Adipocyte (in vitro differentiated cells): ENCODE data around the gene B4GALT5.
A peak's percentile ranks its signal among the peaks of the same experiment; 100 is the strongest.

Experiments
- DNase-seq: peaks from one replicate; pipeline ENCODE4 v3.0.0-alpha.2; 2015; ENCODE audit warnings: low read depth
- H3K27me3 ChIP-seq: replicated peaks from 2 replicates; pipeline ENCODE4 v1.7.0; 2013; ENCODE audit warnings: mild to moderate bottlenecking, low read length, moderate library complexity; ENCODE audit not compliant: control insufficient read depth, insufficient read depth
- H3K36me3 ChIP-seq: 2 replicates; pipeline ENCODE4 v1.7.0; 2013; ENCODE audit warnings: low read length, mild to moderate bottlenecking, moderate library complexity; ENCODE audit not compliant: control insufficient read depth, insufficient read depth, severe bottlenecking
- H3K4me1 ChIP-seq: 2 replicates; pipeline ENCODE4 v1.7.0; 2013; ENCODE audit warnings: mild to moderate bottlenecking, low read length, moderate library complexity; ENCODE audit not compliant: control insufficient read depth, insufficient read depth
- H3K4me3 ChIP-seq: 2 replicates; pipeline ENCODE4 v1.7.0; 2013; ENCODE audit warnings: mild to moderate bottlenecking, low read length, moderate library complexity
- H3K9ac ChIP-seq: 2 replicates; pipeline ENCODE4 v1.7.0; 2013; ENCODE audit warnings: mild to moderate bottlenecking, low read length, moderate library complexity
- H3K9me3 ChIP-seq: 2 replicates; pipeline ENCODE4 v1.7.0; 2013; ENCODE audit warnings: mild to moderate bottlenecking, low read length, moderate library complexity; ENCODE audit not compliant: control insufficient read depth

The B4GALT5 gene

DNA sequence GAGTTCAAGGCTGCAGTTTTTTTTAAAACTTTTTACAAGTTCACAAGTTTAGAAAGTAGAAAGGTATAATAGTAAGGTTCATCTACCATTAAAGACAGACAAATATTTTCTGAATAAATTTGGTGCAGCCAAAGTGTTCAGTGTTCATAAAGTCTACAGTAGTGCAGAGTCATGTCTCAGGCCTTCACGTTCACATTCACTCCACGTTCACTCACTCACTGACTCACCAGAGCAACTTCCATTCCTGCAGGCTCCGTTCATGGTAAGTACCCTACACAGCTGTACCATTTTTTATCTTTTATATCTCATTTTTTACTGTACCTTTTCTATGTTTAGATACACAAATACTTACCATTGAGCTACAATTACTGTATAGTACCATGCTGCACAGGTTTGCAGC, 67.6 kb downstream of the B4GALT5 start:
- Histone ChIP-seq H3K4me1 (peaks cover 9% of the 10 kb centered on the region), H3K9ac (no peak overlapping the region), H3K36me3 (peaks cover 76% of the 10 kb centered on the region), H3K4me3 (no peak overlapping the region), H3K27me3 (no peaks in the 10 kb centered on the region), H3K9me3 (no peaks in the 10 kb centered on the region)
- peak; percentile 52 for DNase-seq

DNA sequence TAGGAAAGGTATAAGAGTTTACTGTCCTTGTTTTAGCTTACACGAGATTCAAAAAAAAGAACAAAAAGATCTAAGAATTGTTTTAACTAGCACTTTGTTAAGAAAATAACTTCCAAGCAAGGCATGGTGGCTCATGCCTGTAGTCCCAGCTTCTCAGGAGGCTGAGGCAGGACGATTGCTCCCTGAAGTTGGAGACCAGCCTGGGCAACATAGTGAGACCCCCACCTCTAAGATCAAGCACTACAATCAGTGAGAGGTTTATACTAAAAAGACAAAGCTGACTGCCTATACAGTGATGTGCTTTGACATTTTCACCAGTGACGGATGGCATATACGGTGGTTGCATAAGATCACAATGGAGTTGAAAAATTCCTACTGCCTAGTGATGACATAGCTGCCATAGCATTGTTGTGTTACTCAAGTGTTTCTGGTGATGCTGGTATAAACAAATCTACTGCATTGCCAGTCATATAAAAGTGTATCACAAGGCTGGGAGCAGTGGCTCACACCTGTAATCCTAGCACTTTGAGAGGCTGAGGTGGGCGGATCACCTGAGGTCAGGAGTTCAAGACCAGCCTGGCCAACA, 68.6 kb downstream of the B4GALT5 start:
- H3K4me3 ChIP-seq: no peak overlapping the region
- peaks cover 9% of the 10 kb centered on the region for H3K4me1 ChIP-seq
- no peak overlapping the region for H3K9ac ChIP-seq
- H3K9me3 ChIP-seq: no peaks in the 10 kb centered on the region
- no peak for DNase-seq
- peaks cover 86% of the 10 kb centered on the region for H3K36me3 ChIP-seq
- no peaks in the 10 kb centered on the region for H3K27me3 ChIP-seq

DNA sequence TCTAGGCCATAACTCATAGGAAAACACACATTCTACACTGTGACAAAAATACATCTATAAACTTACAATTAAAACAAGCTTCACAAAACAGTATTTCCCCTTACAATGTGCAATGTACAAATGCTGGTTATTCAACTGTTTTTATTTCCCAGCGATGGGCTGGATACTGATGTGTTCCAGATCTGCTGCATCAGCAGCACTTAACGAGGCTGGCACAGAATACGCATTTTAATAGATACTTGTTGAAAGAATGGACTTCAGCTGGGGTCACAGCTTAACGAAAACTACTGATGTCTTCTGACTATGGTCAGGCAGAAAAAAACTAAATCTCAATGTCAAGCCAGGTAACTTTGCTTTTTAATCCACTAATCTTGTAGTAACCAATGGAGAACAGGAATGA, 70.9 kb downstream of the B4GALT5 start:
- Histone ChIP-seq H3K27me3 (no peaks in the 10 kb centered on the region), H3K4me3 (no peak overlapping the region), H3K9ac (no peak overlapping the region), H3K4me1 (no peaks in the 10 kb centered on the region), H3K36me3 (peaks cover 93% of the 10 kb centered on the region), H3K9me3 (no peaks in the 10 kb centered on the region)
- no peak for DNase-seq

DNA sequence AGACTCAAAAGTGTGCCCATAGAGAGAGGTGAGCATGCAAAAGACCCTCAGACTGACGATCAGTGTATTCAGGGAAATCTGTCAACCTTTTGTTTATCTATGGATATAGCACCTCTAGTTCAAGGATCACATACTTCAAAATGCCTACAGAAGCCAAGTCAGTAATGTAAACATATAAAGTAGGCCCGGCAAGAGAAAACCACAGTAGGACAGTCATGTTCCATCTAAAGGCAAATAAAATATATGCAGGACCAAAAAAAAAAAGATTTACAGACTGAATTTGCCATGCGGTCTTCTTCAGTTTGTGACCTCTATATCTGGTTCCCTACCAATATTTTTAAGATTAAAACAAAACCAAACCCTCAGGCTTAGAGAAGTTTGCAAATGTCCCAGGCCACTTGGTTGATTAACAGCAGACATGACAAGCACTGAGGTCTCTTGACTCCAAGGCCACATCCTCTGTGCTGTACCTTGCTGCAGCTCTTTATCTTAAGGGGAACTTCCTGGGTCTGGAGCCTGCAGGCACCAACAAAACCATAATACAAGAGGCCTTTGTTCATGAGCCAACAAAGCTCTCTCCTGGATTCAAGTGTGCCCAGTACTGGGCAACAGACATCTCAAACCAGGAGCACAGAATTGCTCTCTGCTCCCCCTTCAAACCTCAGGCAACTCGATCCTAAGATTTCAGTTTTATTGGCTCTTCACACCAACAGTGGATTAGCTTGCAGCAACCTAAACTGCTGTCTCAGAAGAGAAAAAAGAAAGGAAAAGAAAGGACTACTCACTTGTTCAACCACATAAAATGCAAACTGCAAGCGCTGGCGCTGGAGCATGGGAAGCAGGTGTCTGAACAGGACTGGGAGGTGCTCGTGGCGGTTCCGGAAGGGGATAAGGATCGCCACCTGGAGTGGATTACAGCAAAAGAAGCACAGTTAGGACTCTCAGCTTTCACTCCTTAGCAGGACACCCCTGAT, 71.7 kb downstream of the B4GALT5 start:
- no peak overlapping the region for H3K4me3 ChIP-seq
- H3K9ac ChIP-seq: no peak overlapping the region
- peaks cover 90% of the 10 kb centered on the region for H3K36me3 ChIP-seq
- no peaks in the 10 kb centered on the region for H3K9me3 ChIP-seq
- DNase-seq: no peak
- no peaks in the 10 kb centered on the region for H3K27me3 ChIP-seq
- H3K4me1 ChIP-seq: no peaks in the 10 kb centered on the region

DNA sequence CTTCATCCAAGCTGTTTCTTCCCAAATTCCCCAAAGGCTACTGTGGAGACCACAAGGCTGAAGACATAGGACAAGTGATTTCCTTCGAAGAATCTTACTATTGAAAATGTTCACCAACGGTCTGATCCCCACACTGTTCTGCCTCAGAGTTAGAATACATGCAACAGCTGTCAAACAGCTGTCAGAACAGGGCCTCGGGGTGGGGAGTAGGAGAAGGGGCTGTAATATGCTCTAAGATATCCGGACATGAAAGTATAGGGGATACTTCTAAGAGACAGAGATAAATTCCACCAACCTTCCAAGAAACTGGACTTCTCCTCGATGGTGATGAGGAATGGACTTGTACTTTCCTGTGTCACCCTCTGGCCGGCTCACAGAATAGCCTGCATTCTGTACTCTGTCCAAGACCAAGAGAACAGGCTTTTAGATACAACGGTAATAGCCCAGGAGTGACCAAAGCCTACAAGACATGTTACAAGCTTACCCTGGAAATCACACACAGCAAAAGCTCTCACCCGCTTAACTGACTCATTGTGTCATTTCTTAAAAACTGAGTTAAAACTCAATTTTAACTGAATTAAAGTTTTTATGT, 76.5 kb downstream of the B4GALT5 start:
- H3K9me3 ChIP-seq: no peaks in the 10 kb centered on the region
- H3K36me3 ChIP-seq: peaks cover 84% of the 10 kb centered on the region
- no peak overlapping the region for H3K4me3 ChIP-seq
- H3K4me1 ChIP-seq: peaks cover 10% of the 10 kb centered on the region
- no peak for DNase-seq
- no peak overlapping the region for H3K9ac ChIP-seq
- no peaks in the 10 kb centered on the region for H3K27me3 ChIP-seq

DNA sequence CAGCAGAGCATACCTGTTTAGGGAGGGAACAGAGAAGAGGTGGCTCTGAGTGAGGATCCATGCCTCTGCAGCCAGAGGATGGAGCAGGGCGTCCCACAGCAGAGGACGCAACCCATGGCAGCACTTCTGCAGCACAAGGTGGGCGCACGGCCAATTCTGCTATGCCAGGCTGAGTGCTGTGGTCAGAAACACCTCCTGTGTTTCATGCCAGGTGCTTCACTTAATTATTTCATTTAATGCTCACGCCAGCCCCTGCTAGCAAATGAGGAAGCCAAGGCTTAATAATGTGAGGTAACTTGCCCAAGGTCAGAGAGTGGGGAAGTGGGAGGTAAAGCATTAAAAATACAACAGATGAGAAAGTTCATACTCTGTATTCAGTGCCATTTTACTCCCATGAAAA, 77.2 kb downstream of the B4GALT5 start:
- Histone ChIP-seq H3K4me3 (no peak overlapping the region), H3K9ac (no peak overlapping the region), H3K4me1 (peaks cover 10% of the 10 kb centered on the region), H3K36me3 (peaks cover 77% of the 10 kb centered on the region), H3K27me3 (no peaks in the 10 kb centered on the region), H3K9me3 (no peaks in the 10 kb centered on the region)
- DNase-seq: no peak

DNA sequence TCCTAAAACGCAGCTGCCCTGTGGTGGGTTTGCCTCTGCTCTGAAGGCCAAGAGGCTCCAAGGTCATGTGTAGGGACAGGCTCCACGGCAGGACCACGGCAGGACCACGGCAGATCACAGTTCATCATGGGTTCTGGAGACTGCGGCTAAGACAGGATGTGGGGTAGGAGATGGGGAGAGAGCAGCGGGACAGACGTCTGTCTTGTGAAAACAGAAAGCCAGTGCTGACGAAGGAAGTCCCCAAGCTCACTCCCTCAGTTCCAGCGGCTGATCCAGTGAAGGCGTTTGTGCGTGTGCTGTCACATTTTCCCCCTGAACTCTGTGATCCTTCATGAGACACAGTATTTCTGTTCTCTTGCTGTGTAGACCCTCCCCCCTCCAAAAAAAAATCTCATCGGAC, 77.8 kb downstream of the B4GALT5 start:
- DNase-seq: no peak
- H3K9me3 ChIP-seq: no peaks in the 10 kb centered on the region
- peaks cover 71% of the 10 kb centered on the region for H3K36me3 ChIP-seq
- peaks cover 10% of the 10 kb centered on the region for H3K4me1 ChIP-seq
- no peak overlapping the region for H3K4me3 ChIP-seq
- H3K9ac ChIP-seq: no peak overlapping the region
- no peaks in the 10 kb centered on the region for H3K27me3 ChIP-seq

DNA sequence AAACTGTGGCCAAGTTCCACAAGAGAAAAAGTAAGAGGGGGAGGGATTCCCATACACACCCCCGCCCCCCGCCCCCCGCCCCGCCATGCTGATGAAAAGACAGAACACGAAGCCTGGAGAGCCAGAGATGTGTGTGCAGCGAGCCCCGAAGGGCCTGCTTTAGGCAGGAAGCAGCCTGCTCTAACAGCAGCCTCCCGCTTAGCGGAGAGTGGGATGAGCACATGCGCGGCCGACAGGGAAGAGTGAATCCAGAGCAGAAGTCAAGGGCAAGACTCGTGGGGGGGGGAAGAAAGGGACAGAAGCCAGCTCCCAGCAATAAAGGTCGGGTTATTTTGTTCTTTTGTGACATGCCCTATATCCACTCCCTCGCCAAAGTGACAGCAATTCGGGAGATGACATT, 78.5 kb downstream of the B4GALT5 start:
- Histone ChIP-seq H3K4me1 (peaks cover 10% of the 10 kb centered on the region), H3K27me3 (no peaks in the 10 kb centered on the region), H3K9ac (no peak overlapping the region), H3K9me3 (no peaks in the 10 kb centered on the region), H3K36me3 (peaks cover 67% of the 10 kb centered on the region), H3K4me3 (no peak overlapping the region)
- no peak for DNase-seq

DNA sequence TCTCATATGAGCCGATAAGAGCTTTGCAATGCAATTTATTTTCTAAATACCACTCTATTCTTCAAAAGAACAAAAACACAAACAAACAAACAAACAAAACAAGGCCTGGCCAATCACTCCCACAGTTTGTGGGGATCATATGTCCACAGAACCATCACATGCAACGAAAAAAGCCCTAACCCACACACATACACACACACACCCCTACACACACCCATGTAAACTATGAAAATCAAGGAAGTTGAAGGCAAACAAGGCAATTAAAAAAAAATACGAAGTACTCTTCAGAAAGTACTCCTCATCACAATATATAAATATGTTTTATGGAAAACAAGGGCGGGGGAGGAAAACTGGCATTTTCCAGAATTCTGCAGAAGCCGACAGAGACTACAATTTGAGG, 79.6 kb downstream of the B4GALT5 start:
- Histone ChIP-seq H3K27me3 (no peaks in the 10 kb centered on the region), H3K36me3 (peaks cover 57% of the 10 kb centered on the region), H3K9me3 (no peaks in the 10 kb centered on the region), H3K4me1 (peaks cover 10% of the 10 kb centered on the region), H3K4me3 (no peak overlapping the region), H3K9ac (no peak overlapping the region)
- DNase-seq: no peak

DNA sequence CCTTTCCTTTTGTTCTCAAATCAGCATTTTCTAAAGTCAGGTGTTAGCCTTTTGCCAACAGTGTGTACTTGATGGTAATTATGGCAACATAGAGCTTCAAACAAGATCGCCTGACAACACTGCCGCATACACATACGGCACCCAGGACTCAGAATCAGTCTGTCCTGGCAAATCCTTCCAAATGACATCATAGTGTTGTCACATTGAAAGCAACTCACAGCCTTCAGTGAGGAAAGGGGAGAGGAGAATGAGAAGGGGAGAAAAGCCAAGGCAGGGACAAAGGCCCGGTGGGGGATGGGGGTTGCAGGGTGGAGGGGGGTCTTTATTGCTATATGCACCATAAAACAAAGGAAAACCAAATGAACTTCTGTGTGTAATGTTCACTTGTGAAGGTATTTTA, 80.0 kb downstream of the B4GALT5 start:
- peaks cover 52% of the 10 kb centered on the region for H3K36me3 ChIP-seq
- no peak for DNase-seq
- H3K9ac ChIP-seq: no peak overlapping the region
- no peak overlapping the region for H3K4me3 ChIP-seq
- H3K4me1 ChIP-seq: peaks cover 10% of the 10 kb centered on the region
- peaks cover 4% of the 10 kb centered on the region for H3K9me3 ChIP-seq
- no peaks in the 10 kb centered on the region for H3K27me3 ChIP-seq

DNA sequence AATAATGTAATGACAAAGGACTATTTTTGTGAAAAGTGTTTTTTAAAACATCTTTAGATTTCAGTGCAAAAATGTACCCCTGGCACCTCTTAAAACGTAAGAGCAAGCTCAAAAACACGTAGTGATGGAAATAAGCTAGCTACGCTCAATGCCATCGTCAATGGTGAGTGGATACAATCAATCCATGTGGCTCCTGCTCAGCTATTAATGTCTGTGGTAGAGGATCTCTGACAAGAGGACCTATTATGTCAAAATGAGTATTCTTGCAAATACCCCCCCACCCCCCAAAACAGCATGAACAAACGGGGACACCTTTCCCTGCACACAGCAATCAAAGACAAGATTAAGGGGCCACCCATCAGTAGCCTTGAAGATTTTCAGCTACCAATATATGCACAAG, 80.7 kb downstream of the B4GALT5 start:
- Histone ChIP-seq H3K27me3 (no peaks in the 10 kb centered on the region), H3K4me1 (peaks cover 10% of the 10 kb centered on the region), H3K9me3 (peaks cover 8% of the 10 kb centered on the region), H3K4me3 (no peak overlapping the region), H3K36me3 (peaks cover 46% of the 10 kb centered on the region), H3K9ac (no peak overlapping the region)
- DNase-seq: no peak
